Right renal pelvis (tissue), 4 donors: Measurements from ENCODE around the gene TYMS. TPM values are rescaled to one million over a fixed set of nuclear protein-coding genes. Genes with fewer than 3 reads are reported as not detected.

ENCODE experiments used
- DNase-seq, 4 donors: peaks; one replicate each; pipeline ENCODE4 v3.0.0-alpha.2; 2013; ENCODE audit warnings: low read depth in 4 of 4, low spot score in 3 of 4, missing footprints in 1 of 4
- polyA plus RNA-seq, 4 donors: library from polyadenylated mRNA; unstranded; fragments of 120-200 nt; gene quantifications; one replicate each; pipeline ENCODE4 v1.2.1, GENCODE V29; 2013; ENCODE audit not compliant: insufficient read length in 4 of 4

The TYMS gene
- polyA plus RNA-seq = 100 to 1,000 TPM; 116 to 126 (median 119) TPM

DNA sequence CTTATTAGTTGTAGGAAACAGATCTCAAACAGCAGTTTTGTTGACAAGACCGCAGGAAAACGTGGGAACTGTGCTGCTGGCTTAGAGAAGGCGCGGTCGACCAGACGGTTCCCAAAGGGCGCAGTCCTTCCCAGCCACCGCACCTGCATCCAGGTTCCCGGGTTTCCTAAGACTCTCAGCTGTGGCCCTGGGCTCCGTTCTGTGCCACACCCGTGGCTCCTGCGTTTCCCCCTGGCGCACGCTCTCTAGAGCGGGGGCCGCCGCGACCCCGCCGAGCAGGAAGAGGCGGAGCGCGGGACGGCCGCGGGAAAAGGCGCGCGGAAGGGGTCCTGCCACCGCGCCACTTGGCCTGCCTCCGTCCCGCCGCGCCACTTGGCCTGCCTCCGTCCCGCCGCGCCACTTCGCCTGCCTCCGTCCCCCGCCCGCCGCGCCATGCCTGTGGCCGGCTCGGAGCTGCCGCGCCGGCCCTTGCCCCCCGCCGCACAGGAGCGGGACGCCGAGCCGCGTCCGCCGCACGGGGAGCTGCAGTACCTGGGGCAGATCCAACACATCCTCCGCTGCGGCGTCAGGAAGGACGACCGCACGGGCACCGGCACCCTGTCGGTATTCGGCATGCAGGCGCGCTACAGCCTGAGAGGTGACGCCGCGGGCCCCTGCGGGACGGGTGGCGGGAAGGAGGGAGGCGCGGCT is at the start of gene TYMS:
Gene TYMS, plus strand, starts transcription at position 343 of the 690 bp plus-strand sequence. Its CDS starts 90 bp downstream, at position 433.
- DNase-seq = peak in 3 of 4 donors; percentile 43 to 65 (median 49)

GRCh38 chr18:607930-608329 is 49.5 kb upstream of the TYMS start:
- DNase-seq = no peak

DNA sequence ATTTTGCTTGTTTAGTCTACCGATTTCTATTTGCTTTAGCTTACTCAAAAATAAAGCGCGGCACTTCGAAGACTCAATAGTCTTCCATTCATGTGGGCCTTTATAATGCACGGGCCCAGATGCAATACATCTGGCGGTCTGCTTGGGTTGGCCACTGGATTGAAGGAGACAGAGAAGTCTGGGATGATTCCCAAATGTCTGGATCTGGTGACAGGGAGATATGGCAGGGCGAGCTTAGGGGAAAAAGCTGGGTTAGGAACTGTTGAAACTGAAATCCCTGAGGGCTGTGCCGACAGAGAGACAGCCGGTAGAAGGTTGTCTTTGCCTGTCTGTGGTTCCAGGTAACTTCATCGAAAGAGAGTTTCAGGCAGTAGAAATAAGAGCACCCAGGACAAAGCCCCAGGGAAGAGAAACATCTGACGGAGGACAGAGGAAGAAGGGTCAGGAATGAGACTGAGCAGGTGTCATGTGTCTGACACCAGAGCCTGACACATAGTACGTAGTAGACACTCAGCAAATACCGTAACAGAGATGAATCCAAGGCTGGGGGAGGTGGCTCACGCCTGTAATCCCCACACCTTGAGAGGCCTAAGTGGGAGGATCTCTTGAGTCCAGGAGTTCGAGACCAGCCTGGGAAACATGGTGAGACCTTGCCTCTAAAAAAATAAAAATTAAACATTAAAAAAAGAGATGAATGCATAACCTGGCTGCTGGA is 47.1 kb upstream of the TYMS start:
- DNase-seq = no peak

DNA sequence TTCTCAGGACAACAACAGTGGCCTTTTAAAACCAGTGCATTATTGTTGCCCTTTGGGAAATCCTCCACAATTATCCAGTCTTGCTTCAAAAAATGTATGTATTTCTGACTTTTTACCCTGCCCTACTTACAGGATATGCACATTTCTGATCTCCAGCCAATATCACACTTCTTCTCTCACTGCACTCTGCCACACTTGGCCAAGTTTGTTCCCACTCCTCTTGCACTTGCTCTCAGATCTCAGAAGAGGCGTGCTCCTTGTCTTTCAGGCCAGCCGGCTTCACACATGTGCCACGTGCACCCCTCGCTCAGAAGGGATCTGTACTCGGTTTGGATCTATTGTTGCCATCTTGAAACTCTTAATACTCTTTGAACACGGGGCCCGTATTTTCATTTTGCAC is 45.3 kb upstream of the TYMS start:
- no peak for DNase-seq

DNA sequence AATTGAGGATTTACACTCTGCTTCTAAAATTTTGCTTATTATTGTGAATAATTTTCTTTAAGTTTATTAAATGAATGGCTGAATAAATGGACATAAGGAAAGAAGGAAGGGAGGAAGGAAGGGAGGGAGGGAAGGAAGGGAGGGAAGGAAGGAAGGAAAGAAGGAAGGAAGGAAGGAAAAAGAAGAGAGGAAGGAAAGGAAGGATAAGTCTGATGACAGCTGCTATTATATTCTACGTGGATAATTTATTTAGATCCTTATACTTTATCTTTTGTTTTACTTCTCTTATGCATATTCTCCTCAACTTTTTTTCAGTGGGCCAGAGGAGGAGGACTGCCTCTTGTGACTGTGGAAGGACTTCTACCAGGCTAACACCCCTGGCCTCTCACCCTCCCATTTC is 43.3 kb upstream of the TYMS start:
- DNase-seq = no peak

GRCh38 chr18:615092-615521 is 42.3 kb upstream of the TYMS start:
- no peak for DNase-seq

DNA sequence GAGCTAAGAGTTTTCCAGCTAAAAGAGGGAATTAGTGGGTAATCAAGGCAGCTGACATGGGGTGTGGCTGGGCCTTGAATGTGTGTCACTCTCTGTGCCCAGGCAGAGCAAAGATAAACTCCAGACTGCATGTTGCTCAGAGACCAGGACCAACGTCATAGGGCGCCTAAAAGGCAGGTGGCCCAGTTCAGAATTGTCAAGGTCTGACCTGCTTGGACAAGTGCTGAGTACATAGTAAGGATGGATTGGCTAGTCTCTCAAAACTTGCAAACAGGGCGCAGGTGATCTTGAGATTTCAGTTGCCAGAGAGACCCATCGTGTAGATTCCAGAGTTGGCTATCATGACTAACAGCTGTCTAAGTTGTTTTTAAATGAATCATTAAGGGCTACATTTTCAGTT is 41.7 kb upstream of the TYMS start:
- DNase-seq = no peak

- DNase-seq = no peak
These were observed 41.0 kb upstream of the TYMS start for GRCh38 chr18:616380-616995.

GRCh38 chr18:617970-618504 is 39.4 kb upstream of the TYMS start:
- DNase-seq = no peak

GRCh38 chr18:618618-619017 is 38.8 kb upstream of the TYMS start:
- no peak for DNase-seq

DNA sequence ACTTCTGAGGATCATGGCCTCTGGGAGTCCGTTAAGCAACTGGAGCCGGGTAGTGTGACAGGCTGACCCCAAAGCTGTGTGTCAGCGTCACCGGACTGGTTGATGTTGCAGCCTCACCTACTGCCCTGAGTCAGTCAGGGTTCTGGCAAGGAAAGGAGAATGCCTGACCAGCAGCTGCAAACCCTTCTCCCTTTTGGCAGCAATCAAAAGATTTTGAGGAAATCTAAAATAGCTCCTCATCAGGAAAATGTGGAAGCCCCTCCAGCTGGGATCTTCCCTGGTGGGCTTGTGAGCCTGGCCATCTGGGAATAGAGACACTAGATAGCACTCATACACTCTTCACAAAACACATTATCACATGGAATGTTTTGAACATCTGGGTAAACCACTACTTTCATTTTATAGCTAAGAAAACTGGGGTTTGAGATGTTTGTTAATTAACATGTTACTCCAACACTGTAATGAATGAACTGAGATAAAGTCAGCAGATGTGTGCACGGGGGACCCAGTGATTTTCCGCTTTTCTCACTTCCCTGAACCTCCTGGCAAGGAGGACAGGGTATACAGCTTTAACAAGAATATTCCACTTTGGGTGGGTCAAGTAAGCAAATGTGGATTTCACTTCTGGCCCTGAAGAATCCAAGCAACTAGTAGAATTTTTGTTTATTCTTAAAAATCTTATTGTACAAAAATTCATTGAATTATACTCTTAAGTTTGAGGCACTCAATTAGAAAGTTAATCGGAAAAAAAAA is 36.0 kb upstream of the TYMS start:
- DNase-seq = no peak

DNA sequence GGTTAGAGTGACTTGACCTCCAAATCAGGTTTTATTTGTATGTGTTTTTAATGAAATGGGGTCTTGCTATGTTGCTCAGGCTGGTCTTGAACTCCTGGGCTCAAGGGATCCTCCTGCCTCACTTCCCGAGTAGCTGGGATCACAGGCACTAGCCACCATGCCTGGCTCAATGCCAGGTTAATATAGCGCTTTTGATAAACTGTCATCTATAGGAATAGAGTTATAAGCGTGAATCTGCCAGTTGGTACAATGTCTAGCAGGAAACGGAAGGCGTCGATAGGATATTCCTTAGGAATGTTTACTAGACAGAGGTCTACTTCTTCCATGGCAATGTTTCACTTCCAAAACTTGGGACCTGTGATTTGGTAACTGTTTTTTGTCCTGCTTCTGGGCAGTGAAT is 35.2 kb upstream of the TYMS start:
- no peak for DNase-seq

GRCh38 chr18:623761-624620 is 33.5 kb upstream of the TYMS start:
- DNase-seq = peak in 2 of 4 donors; percentile 41 to 54

- no peak for DNase-seq
These were observed 30.2 kb upstream of the TYMS start for GRCh38 chr18:627231-627630.

DNA sequence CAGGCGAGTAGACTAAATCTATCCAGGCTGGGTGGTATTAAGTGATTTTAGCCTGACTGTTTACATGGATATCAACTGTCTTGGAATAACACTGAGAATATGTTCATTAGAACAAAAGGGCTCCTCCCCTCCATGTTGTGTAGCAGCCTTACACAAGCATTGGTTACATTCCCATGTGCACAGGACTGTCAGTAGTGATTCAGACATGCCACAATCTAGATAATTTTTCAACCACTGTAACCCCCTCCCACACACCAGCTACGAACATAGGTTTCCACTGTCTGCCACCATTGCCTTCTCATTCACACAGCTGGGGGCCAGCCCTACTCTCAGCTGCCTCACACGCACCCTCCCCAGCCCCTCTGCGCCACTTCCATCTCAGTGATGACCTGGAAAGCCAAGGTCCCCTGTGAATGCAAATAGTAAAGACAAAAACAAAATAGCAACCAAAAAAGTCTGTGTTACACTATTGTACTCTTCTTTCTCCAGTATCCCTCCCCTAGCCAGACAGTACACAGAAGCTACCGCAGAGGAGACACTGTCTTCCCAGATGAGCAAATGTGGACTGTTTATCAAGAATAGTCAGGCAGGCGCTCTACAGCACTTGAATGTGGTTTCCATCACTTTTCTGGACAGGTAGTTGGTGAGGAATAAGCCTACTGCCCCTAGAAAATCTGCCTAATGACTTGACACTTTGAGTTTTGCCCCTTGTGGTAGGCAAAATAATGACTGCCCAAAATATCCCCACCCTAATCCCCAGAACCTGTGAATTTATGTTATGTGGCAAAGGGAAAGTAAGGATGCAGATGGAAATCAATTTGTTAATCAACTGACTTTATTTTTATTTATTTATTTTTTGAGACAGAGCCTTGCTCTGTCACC is 27.9 kb upstream of the TYMS start:
- DNase-seq = no peak

DNA sequence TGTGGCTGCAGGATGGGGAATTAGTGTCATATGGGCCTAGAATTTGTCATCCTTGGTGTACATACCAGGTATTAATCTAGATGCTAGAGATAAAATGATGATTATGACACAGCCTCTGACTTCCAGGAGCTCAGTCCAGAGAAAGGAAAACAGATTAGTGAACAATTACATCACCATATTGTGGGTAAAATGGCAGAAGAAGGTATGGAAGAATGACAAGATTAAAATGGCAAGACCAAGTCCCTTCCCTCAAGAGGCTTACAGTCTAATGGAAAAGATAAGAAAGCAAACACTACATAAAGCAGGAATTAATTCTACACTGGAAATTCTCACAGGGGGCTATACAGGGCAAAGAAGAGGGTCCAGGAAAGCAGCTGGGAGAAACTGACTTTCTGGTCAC is 25.9 kb upstream of the TYMS start:
- no peak for DNase-seq

DNA sequence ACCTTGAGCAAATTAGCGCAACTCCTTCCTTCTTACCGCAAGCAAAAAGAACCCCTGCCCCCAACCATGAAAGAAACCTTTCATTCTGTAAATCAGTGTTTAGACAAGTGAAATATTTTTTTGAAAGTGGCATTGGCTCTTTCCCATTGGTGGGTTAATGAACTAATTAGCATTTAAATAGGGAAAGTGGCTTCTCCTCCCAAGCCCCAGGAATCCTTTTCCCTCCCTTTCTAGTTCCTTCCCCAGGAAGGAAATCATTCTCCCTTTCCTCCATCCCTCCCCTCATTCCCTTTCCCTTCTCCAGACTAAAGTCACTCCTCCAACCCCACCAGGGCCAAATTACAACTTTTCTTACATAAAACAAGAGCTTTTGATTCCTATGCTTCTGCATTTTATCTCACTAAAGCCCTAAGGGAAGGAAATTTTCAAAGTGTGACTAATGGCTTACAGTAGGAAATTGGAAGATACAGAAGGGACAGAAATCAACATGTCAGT is 22.9 kb upstream of the TYMS start:
- no peak for DNase-seq

DNA sequence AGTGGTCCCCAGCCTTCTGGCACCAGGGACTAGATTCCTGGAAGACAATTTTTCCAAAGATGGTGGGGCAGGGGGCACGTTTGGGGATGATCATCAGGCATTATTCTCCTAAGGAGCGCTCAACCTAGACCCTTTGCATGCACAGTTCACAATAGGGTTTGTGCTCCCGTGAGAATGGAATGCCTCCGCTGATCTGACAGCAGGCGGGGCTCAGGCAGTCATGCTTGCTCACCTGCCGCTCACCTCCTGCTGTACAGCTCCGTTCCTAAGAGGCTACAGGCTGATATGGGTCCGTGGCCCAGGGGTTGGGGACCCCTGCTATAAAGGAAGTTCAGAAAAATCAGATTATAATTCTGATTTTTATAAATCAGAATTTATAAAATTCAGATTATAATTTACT is 22.3 kb upstream of the TYMS start:
- no peak for DNase-seq

- DNase-seq = no peak
These were observed 16.2 kb upstream of the TYMS start for GRCh38 chr18:641224-641623.
